Activated B cell treated with CpG ODN at 0.5 μM for 24 hours (primary cell): ENCODE measurements around the gene FAM78B. TPM values are rescaled to one million over a fixed set of nuclear protein-coding genes. Genes with fewer than 3 reads are reported as not detected.

ENCODE experiments used
- ATAC-seq: fragments of 200-7000 bp; cut with Tn5 transposase; one replicate; pipeline ENCODE4 v1.10.0; 2021; ENCODE audit warnings: low read depth, mild to moderate bottlenecking, moderate library complexity
- CTCF ChIA-PET: fragments of 350-600 bp; sonication (Branson Sonifier 250); formaldehyde crosslinking; loops from one replicate; lab custom pipeline; 2021; ENCODE audit warnings: antibody characterized with exemption; lab: Charles Lee
- POLR2A ChIA-PET: fragments of 350-600 bp; sonication (Branson Sonifier 250); formaldehyde crosslinking; loops from one replicate; lab custom pipeline; 2021; ENCODE audit warnings: antibody characterized with exemption; lab: Charles Lee
- DNase-seq: peaks from one replicate; pipeline ENCODE4 v3.0.0; 2022
- H3K27ac Mint-ChIP-seq: one replicate; pipeline ENCODE4 v1.8.0; 2020; ENCODE audit warnings: mixed read lengths
- H3K27me3 Mint-ChIP-seq: one replicate; pipeline ENCODE4 v1.8.0; 2021; ENCODE audit warnings: mixed read lengths
- H3K36me3 Mint-ChIP-seq: one replicate; pipeline ENCODE4 v1.8.0; 2021; ENCODE audit warnings: low read depth, mixed read lengths
- H3K4me1 Mint-ChIP-seq: one replicate; pipeline ENCODE4 v1.8.0; 2021; ENCODE audit warnings: mixed read lengths
- H3K4me3 Mint-ChIP-seq: one replicate; pipeline ENCODE4 v1.8.0; 2020; ENCODE audit warnings: mild to moderate bottlenecking, mixed read lengths
- H3K9me3 Mint-ChIP-seq: one replicate; pipeline ENCODE4 v1.8.0; 2020; ENCODE audit warnings: mixed read lengths
- CTCF ChIP-seq: fragments of 200-600 bp; IDR thresholded peaks from one replicate; pipeline ENCODE4 v1.8.0; 2022; ENCODE audit warnings: antibody characterized with exemption, mild to moderate bottlenecking
- intact Hi-C: fragments of 100-400 bp; cut with micrococcal nuclease; formaldehyde crosslinking; loops from one replicate; pipeline ENCODE4 v1.15.1; 2024
- total RNA-seq: library from RNA; stranded (reverse); gene quantifications from 2 replicates; pipeline ENCODE4 v1.2.3, GENCODE V29; 2022

FAM78B gene
- total RNA-seq, 1 donor from 2014 or later = 1.00 TPM

GRCh38 chr1:166082601-166083000, 84.2 kb downstream of the FAM78B start:
- ATAC-seq (no peak), DNase-seq (no peak)
- no peak overlapping the region for H3K27ac Mint-ChIP-seq
- ChIA-PET CTCF (no interaction called here), POLR2A (no interaction called here)
- H3K27me3 Mint-ChIP-seq = no peaks in the 10 kb centered on the region
- H3K4me1 Mint-ChIP-seq = no peaks in the 10 kb centered on the region
- H3K4me3 Mint-ChIP-seq = no peak overlapping the region
- intact Hi-C loops = no loop called here
- H3K9me3 Mint-ChIP-seq = no peaks in the 10 kb centered on the region
- TF ChIP-seq CTCF = no peak
- H3K36me3 Mint-ChIP-seq = no peaks in the 10 kb centered on the region

GRCh38 chr1:166080967-166081870, 85.6 kb downstream of the FAM78B start:
- POLR2A ChIA-PET = no interaction called here
- no peak for DNase-seq

GRCh38 chr1:166080277-166080966, 86.4 kb downstream of the FAM78B start:
- no peak for TF ChIP-seq CTCF
- H3K4me1 Mint-ChIP-seq = no peaks in the 10 kb centered on the region
- intact Hi-C loops = no loop called here
- ChIA-PET POLR2A (no interaction called here), CTCF (no interaction called here)
- no peak overlapping the region for H3K4me3 Mint-ChIP-seq
- no peak for ATAC-seq
- no peak for DNase-seq
- H3K27ac Mint-ChIP-seq = no peak overlapping the region
- H3K36me3 Mint-ChIP-seq = no peaks in the 10 kb centered on the region
- H3K9me3 Mint-ChIP-seq = no peaks in the 10 kb centered on the region
- no peaks in the 10 kb centered on the region for H3K27me3 Mint-ChIP-seq

More at GRCh38 chr1:166080967-166081870, 85.6 kb downstream of the FAM78B start:
- H3K4me1 Mint-ChIP-seq = no peaks in the 10 kb centered on the region
- H3K27ac Mint-ChIP-seq = no peak overlapping the region
- no peak overlapping the region for H3K4me3 Mint-ChIP-seq
- H3K9me3 Mint-ChIP-seq = no peaks in the 10 kb centered on the region
- intact Hi-C loops = no loop called here
- no peak for TF ChIP-seq CTCF
- CTCF ChIA-PET = no interaction called here
- no peak for ATAC-seq
- H3K27me3 Mint-ChIP-seq = no peaks in the 10 kb centered on the region
- no peaks in the 10 kb centered on the region for H3K36me3 Mint-ChIP-seq

- Mint-ChIP-seq H3K4me1 (no peaks in the 10 kb centered on the region), H3K4me3 (no peak overlapping the region), H3K27me3 (no peaks in the 10 kb centered on the region), H3K36me3 (no peaks in the 10 kb centered on the region), H3K27ac (no peak overlapping the region), H3K9me3 (no peaks in the 10 kb centered on the region)
- ChIA-PET CTCF (no interaction called here), POLR2A (no interaction called here)
- intact Hi-C loops = no loop called here
- ATAC-seq (no peak), DNase-seq (no peak)
- TF ChIP-seq CTCF = no peak
Observed at GRCh38 chr1:166079276-166079675, 87.5 kb downstream of the FAM78B start.

- intact Hi-C loops = no loop called here
- ChIA-PET POLR2A (no interaction called here), CTCF (no interaction called here)
- no peak for ATAC-seq
- no peaks in the 10 kb centered on the region for H3K9me3 Mint-ChIP-seq
- TF ChIP-seq CTCF = no peak
- no peak for DNase-seq
- H3K4me3 Mint-ChIP-seq = no peak overlapping the region
- H3K36me3 Mint-ChIP-seq = no peaks in the 10 kb centered on the region
- H3K27ac Mint-ChIP-seq = no peak overlapping the region
- H3K4me1 Mint-ChIP-seq = no peaks in the 10 kb centered on the region
- no peaks in the 10 kb centered on the region for H3K27me3 Mint-ChIP-seq
Observed at GRCh38 chr1:166073489-166073888, 93.3 kb downstream of the FAM78B start.
